OCI-LY7 (cell line): ENCODE data around the gene CACNB2.

Experiments used
- CTCF ChIP-seq: fragments of 200-600 bp; sonication (generic); conservative IDR thresholded peaks from 2 replicates; pipeline ENCODE4 v1.5.1; 2014; ENCODE audit warnings: mild to moderate bottlenecking, antibody characterized with exemption, low read length, moderate library complexity, mixed read lengths
- EZH2phosphoT487 ChIP-seq: fragments of 200-600 bp; sonication (generic); IDR thresholded peaks from 2 replicates; pipeline ENCODE4 v1.6.1; 2018; ENCODE audit warnings: low read depth, borderline replicate concordance, mild to moderate bottlenecking, mixed run types, antibody characterized with exemption, low read length, moderate library complexity, mixed read lengths

- TF ChIP-seq CTCF (no peak), EZH2phosphoT487 (no peak)
Measured at GRCh38 chr10:18409599-18410397, 269.6 kb downstream of the CACNB2 start.
